ENCODE measurements around the gene VSX2.

The VSX2 gene

DNA sequence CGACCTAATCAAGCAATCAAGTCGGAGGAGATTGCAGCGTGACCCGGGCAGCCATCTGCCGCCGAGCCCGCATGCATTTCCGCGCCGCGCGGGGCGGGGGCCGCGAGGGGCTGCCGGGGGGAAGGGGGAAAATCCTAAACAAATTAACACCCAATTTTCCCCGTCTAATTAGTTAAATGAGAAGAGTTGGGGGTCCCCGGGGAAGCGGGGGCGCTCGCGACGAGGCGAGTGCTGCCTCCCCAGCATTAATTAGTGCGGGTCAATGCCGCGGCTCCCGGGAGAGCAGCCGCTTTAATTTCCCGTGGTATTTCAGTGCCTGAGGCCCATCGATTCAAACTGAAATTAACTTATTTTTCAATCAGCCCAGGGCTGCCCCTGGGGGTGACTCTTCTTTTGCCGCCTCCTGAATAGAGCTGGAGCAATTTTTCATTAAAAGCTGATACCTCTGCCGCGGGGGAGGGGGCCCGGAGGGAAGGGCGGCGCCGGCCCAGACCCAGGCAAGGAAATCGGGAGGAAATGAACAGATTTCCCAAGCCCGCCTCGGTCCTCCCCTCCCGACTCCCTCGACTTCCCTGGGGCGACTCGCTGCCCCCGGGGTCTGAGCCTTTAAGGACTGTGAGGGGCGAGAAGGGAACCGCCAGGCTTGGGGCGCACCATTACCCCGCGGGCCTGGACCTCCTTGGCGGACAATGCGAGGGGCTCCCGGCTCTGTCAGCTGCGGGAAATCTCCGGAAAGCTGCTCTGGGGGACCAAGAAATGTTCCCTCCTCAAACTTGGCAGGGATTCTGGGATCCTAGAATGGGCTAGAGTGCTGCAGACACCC lies 18.9 kb downstream of the VSX2 start:
- Histone ChIP-seq H4K20me1 (peaks cover 10% of the 10 kb centered on the region; the same call in 1 of the 2 replicates), H3K27ac (no peak overlapping the region), H3K4me3 (peak overlapping the region; percentile 64), H3K36me3 (no peaks in the 10 kb centered on the region), H3K4me2 (peak overlapping the region; percentile 94), H3K9ac (peak overlapping the region; percentile 34; the same call in 1 of the 2 replicates), H3K9me3 (no peaks in the 10 kb centered on the region), H3K27me3 (peaks cover 29% of the 10 kb centered on the region), H3K4me1 (peaks cover 24% of the 10 kb centered on the region)
- TF ChIP-seq Cebpa-rat (IDR thresholded peaks at IDR 0.05), result no peak

DNA sequence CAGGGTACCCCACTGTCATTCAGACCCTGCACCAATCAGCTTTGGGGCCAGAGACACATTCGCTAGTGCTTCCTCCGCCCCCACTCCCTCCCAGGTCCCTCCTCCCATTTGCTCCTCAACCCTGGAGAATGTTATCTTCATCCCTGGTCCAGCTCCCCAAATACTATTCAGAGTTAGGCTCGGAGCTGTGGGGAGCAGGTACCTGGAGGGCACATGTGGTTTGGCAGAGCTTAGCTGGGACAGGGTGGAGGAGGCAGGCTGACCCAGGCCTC lies 19.5 kb downstream of the VSX2 start:
- Histone ChIP-seq H3K36me3 (no peaks in the 10 kb centered on the region), H3K9ac (no peak overlapping the region), H3K27me3 (peaks cover 29% of the 10 kb centered on the region), H4K20me1 (peaks cover 10% of the 10 kb centered on the region; the same call in 1 of the 2 replicates), H3K9me3 (no peaks in the 10 kb centered on the region), H3K4me2 (peak overlapping the region; percentile 94; the same call in 1 of the 2 replicates), H3K4me3 (0 out of 2 replicates have a peak overlapping the region, but pooled peaks have one; percentile 64), H3K4me1 (peaks cover 24% of the 10 kb centered on the region), H3K27ac (no peak overlapping the region)
- no peak for TF ChIP-seq Cebpa-rat (IDR thresholded peaks at IDR 0.05)

GRCh38 chr14:74259513-74259912 lies 20.3 kb downstream of the VSX2 start:
- peaks cover 24% of the 10 kb centered on the region for H3K4me1 ChIP-seq
- no peaks in the 10 kb centered on the region for H3K36me3 ChIP-seq
- H3K27ac ChIP-seq, result no peak overlapping the region
- no peak for TF ChIP-seq Cebpa-rat (IDR thresholded peaks at IDR 0.05)
- no peak overlapping the region for H3K4me3 ChIP-seq
- peaks cover 29% of the 10 kb centered on the region for H3K27me3 ChIP-seq
- H3K4me2 ChIP-seq, result no peak overlapping the region
- H3K9me3 ChIP-seq, result no peaks in the 10 kb centered on the region
- H4K20me1 ChIP-seq, result peaks cover 10% of the 10 kb centered on the region; the same call in 1 of the 2 replicates
- H3K9ac ChIP-seq, result no peak overlapping the region

DNA sequence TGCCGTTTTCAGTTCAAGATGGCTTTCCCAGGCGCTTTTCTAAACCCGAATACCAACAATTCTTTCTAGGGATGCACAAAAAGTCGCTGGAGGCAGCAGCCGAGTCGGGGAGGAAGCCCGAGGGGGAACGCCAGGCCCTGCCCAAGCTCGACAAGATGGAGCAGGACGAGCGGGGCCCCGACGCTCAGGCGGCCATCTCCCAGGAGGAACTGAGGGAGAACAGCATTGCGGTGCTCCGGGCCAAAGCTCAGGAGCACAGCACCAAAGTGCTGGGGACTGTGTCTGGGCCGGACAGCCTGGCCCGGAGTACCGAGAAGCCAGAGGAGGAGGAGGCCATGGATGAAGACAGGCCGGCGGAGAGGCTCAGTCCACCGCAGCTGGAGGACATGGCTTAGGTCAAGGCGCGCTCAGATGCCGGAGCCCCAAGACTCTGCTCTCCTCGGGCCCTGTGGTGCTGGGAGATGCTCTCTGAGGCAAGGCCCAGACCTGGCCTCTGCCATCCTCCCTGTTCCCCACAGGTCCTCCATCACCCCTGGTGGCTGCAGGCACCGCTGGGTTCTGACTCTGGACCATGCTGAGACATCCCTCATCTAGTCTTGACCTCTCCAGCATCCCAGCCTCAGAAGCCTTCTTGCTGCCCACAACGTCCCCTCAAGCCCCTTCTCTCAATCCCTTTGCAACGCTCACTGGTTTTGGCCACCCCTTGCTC lies 21.4 kb downstream of the VSX2 start:
- peaks cover 16% of the 10 kb centered on the region for H3K4me1 ChIP-seq
- peaks cover 10% of the 10 kb centered on the region; the same call in 1 of the 2 replicates for H4K20me1 ChIP-seq
- H3K4me2 ChIP-seq, result no peak overlapping the region
- H3K9ac ChIP-seq, result no peak overlapping the region
- no peaks in the 10 kb centered on the region for H3K36me3 ChIP-seq
- no peak for TF ChIP-seq Cebpa-rat (IDR thresholded peaks at IDR 0.05)
- no peaks in the 10 kb centered on the region for H3K9me3 ChIP-seq
- H3K27ac ChIP-seq, result no peak overlapping the region
- H3K27me3 ChIP-seq, result peaks cover 29% of the 10 kb centered on the region
- H3K4me3 ChIP-seq, result no peak overlapping the region

DNA sequence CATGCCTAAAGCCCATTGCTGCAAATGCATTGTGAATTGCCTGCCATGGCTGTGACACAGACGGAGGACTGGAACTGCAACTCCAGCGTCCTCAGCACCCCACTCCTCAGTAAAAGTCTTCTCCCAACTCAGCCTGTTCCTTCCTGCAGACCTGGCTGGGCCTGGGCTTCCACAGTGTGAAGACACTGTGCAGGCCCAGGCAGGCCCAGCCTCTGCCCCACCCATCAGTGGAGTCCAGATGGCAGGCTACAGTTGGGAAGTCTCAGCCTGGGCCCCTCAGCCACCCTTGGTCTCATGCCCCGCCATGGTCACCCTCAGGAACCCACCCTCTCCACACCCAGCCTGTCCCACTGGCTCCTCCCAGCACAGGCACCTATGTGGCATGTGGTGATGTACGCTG lies 22.0 kb downstream of the VSX2 start:
- H3K4me2 ChIP-seq, result no peak overlapping the region

GRCh38 chr14:74262076-74262475 lies 22.8 kb downstream of the VSX2 start:
- H3K4me3 ChIP-seq, result no peak overlapping the region
- no peaks in the 10 kb centered on the region for H3K36me3 ChIP-seq

More for the DNA sequence above, 22.0 kb downstream of the VSX2 start:
- H4K20me1 ChIP-seq, result peaks cover 10% of the 10 kb centered on the region; the same call in 1 of the 2 replicates
- no peak for TF ChIP-seq Cebpa-rat (IDR thresholded peaks at IDR 0.05)
- H3K9ac ChIP-seq, result no peak overlapping the region
- H3K4me3 ChIP-seq, result no peak overlapping the region
- H3K27me3 ChIP-seq, result peaks cover 29% of the 10 kb centered on the region
- H3K4me1 ChIP-seq, result peaks cover 15% of the 10 kb centered on the region
- H3K36me3 ChIP-seq, result no peaks in the 10 kb centered on the region
- H3K27ac ChIP-seq, result no peak overlapping the region
- no peaks in the 10 kb centered on the region for H3K9me3 ChIP-seq

DNA sequence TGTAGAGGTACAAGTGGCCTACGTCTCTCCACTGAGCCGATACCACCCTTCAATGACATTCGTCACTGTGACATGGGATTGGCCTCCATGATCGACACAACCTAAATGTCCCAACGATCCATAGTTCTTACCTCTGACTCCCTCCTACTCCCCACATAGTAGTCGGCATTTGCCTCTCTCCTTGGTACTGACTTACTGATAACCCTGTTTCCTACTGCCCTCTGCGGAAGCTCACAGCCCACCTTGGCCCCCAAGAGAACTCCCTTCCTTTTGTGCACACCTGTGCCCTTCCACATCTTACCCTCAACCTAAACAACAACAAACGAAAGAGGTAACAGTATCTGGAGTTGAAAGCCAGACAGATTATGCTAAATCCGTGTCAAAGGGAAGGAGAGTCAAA lies 23.9 kb downstream of the VSX2 start:
- TF ChIP-seq Cebpa-rat (IDR thresholded peaks at IDR 0.05), result no peak

More at GRCh38 chr14:74262076-74262475, 22.8 kb downstream of the VSX2 start:
- Histone ChIP-seq H4K20me1 (peaks cover 10% of the 10 kb centered on the region; the same call in 1 of the 2 replicates), H3K4me1 (peaks cover 11% of the 10 kb centered on the region), H3K27me3 (peaks cover 29% of the 10 kb centered on the region), H3K9me3 (no peaks in the 10 kb centered on the region), H3K27ac (no peak overlapping the region), H3K4me2 (no peak overlapping the region), H3K9ac (no peak overlapping the region)
- TF ChIP-seq Cebpa-rat (IDR thresholded peaks at IDR 0.05), result no peak

GRCh38 chr14:74263921-74264320 lies 24.7 kb downstream of the VSX2 start:
- no peak for TF ChIP-seq Cebpa-rat (IDR thresholded peaks at IDR 0.05)

More for the DNA sequence above, 23.9 kb downstream of the VSX2 start:
- H3K4me2 ChIP-seq, result no peak overlapping the region
- H3K36me3 ChIP-seq, result no peaks in the 10 kb centered on the region
- peaks cover 23% of the 10 kb centered on the region for H3K27me3 ChIP-seq
- H3K4me1 ChIP-seq, result peaks cover 5% of the 10 kb centered on the region
- peaks cover 9% of the 10 kb centered on the region; the same call in 1 of the 2 replicates for H4K20me1 ChIP-seq
- no peaks in the 10 kb centered on the region for H3K9me3 ChIP-seq
- no peak overlapping the region for H3K4me3 ChIP-seq
- no peak overlapping the region for H3K27ac ChIP-seq
- no peak overlapping the region for H3K9ac ChIP-seq

GRCh38 chr14:74265301-74265965 lies 26.2 kb downstream of the VSX2 start:
- Histone ChIP-seq H3K36me3 (no peaks in the 10 kb centered on the region), H3K9ac (no peak overlapping the region), H3K9me3 (no peaks in the 10 kb centered on the region), H3K4me2 (no peak overlapping the region), H3K27me3 (0 out of 2 replicates have a peak, but pooled peaks cover under 1% of the 10 kb centered on the region), H3K4me3 (no peak overlapping the region), H3K27ac (no peak overlapping the region), H4K20me1 (no peaks in the 10 kb centered on the region), H3K4me1 (no peaks in the 10 kb centered on the region)
- TF ChIP-seq Cebpa-rat (IDR thresholded peaks at IDR 0.05), result no peak

More at GRCh38 chr14:74263921-74264320, 24.7 kb downstream of the VSX2 start:
- Histone ChIP-seq H3K36me3 (no peaks in the 10 kb centered on the region), H3K9me3 (no peaks in the 10 kb centered on the region), H3K27ac (no peak overlapping the region), H3K4me2 (no peak overlapping the region), H3K9ac (no peak overlapping the region), H4K20me1 (peaks cover 2% of the 10 kb centered on the region; the same call in 1 of the 2 replicates), H3K4me1 (no peaks in the 10 kb centered on the region), H3K27me3 (peaks cover 16% of the 10 kb centered on the region), H3K4me3 (no peak overlapping the region)
